IMR-90 (cell line): ENCODE measurements around the gene MPRIP. TPM values are rescaled to one million over a fixed set of nuclear protein-coding genes. Genes with fewer than 3 reads are reported as not detected.

Experiments used
- ATAC-seq: fragments of 200-7000 bp; cut with Tn5 transposase; 2 replicates; pipeline ENCODE4 v1.9.1; 2020; ENCODE audit warnings: low read depth, mild to moderate bottlenecking, moderate library complexity
- BruUV-seq: library from RNA; stranded (reverse); fragments of 400-500 nt; replicated peaks from 2 replicates; lab custom pipeline; 2021; lab: Mats Ljungman, UMichigan
- CTCF ChIA-PET: fragments of 300-600 bp; formaldehyde crosslinking; extraction: SDS; loops from one replicate; lab custom pipeline; 2021; ENCODE audit warnings: antibody characterized with exemption; lab: Yijun Ruan, JAX
- POLR2A ChIA-PET: fragments of 300-600 bp; sonication (Branson Sonifier 250); formaldehyde crosslinking; loops from one replicate; lab custom pipeline; 2022; ENCODE audit warnings: antibody characterized with exemption; ENCODE audit not compliant: unreplicated experiment; lab: Charles Lee
- DNase-seq: peaks from one replicate; pipeline ENCODE4 v3.0.0; 2013
- H2AFZ ChIP-seq: replicated peaks from 2 replicates; pipeline ENCODE3; 2013; ENCODE audit warnings: low read length, mild to moderate bottlenecking; ENCODE audit not compliant: poor library complexity
- H2AK5ac ChIP-seq: 2 replicates; pipeline ENCODE4 v1.6.1; 2013; ENCODE audit warnings: low read depth, low read length, inconsistent platforms
- H2AK9ac ChIP-seq: replicated peaks from 2 replicates; pipeline ENCODE3; 2013; ENCODE audit warnings: mild to moderate bottlenecking, low read depth, low read length, moderate library complexity; ENCODE audit not compliant: poor library complexity
- H2BK120ac ChIP-seq: 2 replicates; pipeline ENCODE4 v1.6.1; 2013; ENCODE audit warnings: low read depth, low read length, inconsistent platforms
- H2BK15ac ChIP-seq: 3 replicates; pipeline ENCODE4 v1.6.1; 2013; ENCODE audit warnings: low read depth, low read length, inconsistent platforms
- H2BK20ac ChIP-seq: 2 replicates; pipeline ENCODE4 v1.6.1; 2013; ENCODE audit warnings: low read depth, mild to moderate bottlenecking, inconsistent platforms, low read length, moderate library complexity
- H2BK5ac ChIP-seq: 2 replicates; pipeline ENCODE4 v1.6.1; 2013; ENCODE audit warnings: mild to moderate bottlenecking, low read depth, low read length, inconsistent platforms; ENCODE audit not compliant: poor library complexity, severe bottlenecking
- H3K14ac ChIP-seq: replicated peaks from 2 replicates; pipeline ENCODE4 v1.6.1; 2013; ENCODE audit warnings: low read depth, low read length, inconsistent platforms
- H3K18ac ChIP-seq: 2 replicates; pipeline ENCODE4 v1.6.1; 2013; ENCODE audit warnings: low read depth, low read length, control low read depth
- H3K23ac ChIP-seq: 2 replicates; pipeline ENCODE4 v1.6.1; 2013; ENCODE audit warnings: low read depth, low read length, inconsistent platforms
- H3K27ac ChIP-seq: 2 replicates; pipeline ENCODE4 v1.5.1; 2013; ENCODE audit warnings: mild to moderate bottlenecking, control low read depth, low read length; ENCODE audit not compliant: insufficient read depth
- H3K27me3 ChIP-seq: 2 replicates; pipeline ENCODE4 v1.6.1; 2013; ENCODE audit warnings: low read length; ENCODE audit not compliant: control insufficient read depth, insufficient read depth
- H3K36me3 ChIP-seq: 2 replicates; pipeline ENCODE4 v1.6.1; 2013; ENCODE audit warnings: low read length, mixed read lengths; ENCODE audit not compliant: control insufficient read depth, insufficient read depth
- H3K4ac ChIP-seq: 2 replicates; pipeline ENCODE4 v1.6.1; 2013; ENCODE audit warnings: low read depth, low read length, inconsistent platforms
- H3K4me1 ChIP-seq: 2 replicates; pipeline ENCODE4 v1.6.1; 2013; ENCODE audit warnings: low read length, mixed read lengths; ENCODE audit not compliant: control insufficient read depth, insufficient read depth
- H3K4me2 ChIP-seq: 2 replicates; pipeline ENCODE4 v1.6.1; 2013; ENCODE audit warnings: low read depth, mild to moderate bottlenecking, control low read depth, low read length, moderate library complexity
- H3K4me3 ChIP-seq: 2 replicates; pipeline ENCODE4 v1.5.1; 2013; ENCODE audit warnings: low read depth, mild to moderate bottlenecking, control low read depth, low read length, moderate library complexity; ENCODE audit not compliant: insufficient read depth
- H3K56ac ChIP-seq: 2 replicates; pipeline ENCODE4 v1.6.1; 2013; ENCODE audit warnings: low read length, inconsistent platforms; ENCODE audit not compliant: insufficient read depth; ENCODE audit errors: extremely low read depth
- H3K79me1 ChIP-seq, 2 experiments: 2 replicates each; pipeline ENCODE4 v1.6.1; 2013; ENCODE audit warnings: low read length in 2 of 2, inconsistent platforms in 1 of 2, low read depth in 1 of 2
- H3K9ac ChIP-seq: 2 replicates; pipeline ENCODE4 v1.6.1; 2013; ENCODE audit warnings: low read depth, low read length, control low read depth
- H3K9me1 ChIP-seq: 2 replicates; pipeline ENCODE4 v1.6.1; 2013; ENCODE audit warnings: low read length, inconsistent platforms; ENCODE audit not compliant: insufficient read depth
- H3K9me3 ChIP-seq: 2 replicates; pipeline ENCODE4 v1.6.1; 2013; ENCODE audit warnings: low read length; ENCODE audit not compliant: control insufficient read depth, insufficient read depth
- H4K20me1 ChIP-seq: 2 replicates; pipeline ENCODE4 v1.6.1; 2013; ENCODE audit warnings: low read length, inconsistent platforms; ENCODE audit not compliant: insufficient read depth
- H4K5ac ChIP-seq: 2 replicates; pipeline ENCODE4 v1.6.1; 2013; ENCODE audit warnings: mild to moderate bottlenecking, low read depth, low read length, control low read depth
- H4K8ac ChIP-seq, 2 experiments: 2 replicates each; pipeline ENCODE4 v1.6.1; 2013; ENCODE audit warnings: low read depth in 2 of 2, low read length in 2 of 2, control low read depth in 1 of 2, inconsistent platforms in 1 of 2
- H4K91ac ChIP-seq: 2 replicates; pipeline ENCODE4 v1.6.1; 2013; ENCODE audit warnings: low read depth, low read length, inconsistent platforms; ENCODE audit not compliant: insufficient read depth
- CEBPB ChIP-seq: IDR thresholded peaks from 2 replicates; pipeline ENCODE4 v1.6.1; 2012; ENCODE audit warnings: low read depth, low read length, improper control_type of control experiment
- CHD1 ChIP-seq: IDR thresholded peaks from 2 replicates; pipeline ENCODE4 v1.6.1; 2012; ENCODE audit warnings: low read depth, low read length, improper control_type of control experiment
- CTCF ChIP-seq: conservative IDR thresholded peaks from 2 replicates; pipeline ENCODE4 v1.5.1; 2012; ENCODE audit warnings: mild to moderate bottlenecking, low read depth, low read length, improper control_type of control experiment
- ELK1 ChIP-seq: fragments of 150-350 bp; IDR thresholded peaks from 2 replicates; pipeline ENCODE4 v1.6.1; 2016; ENCODE audit warnings: low read depth, mild to moderate bottlenecking, low read length, moderate library complexity, borderline replicate concordance
- FOS ChIP-seq: fragments of 150-350 bp; IDR thresholded peaks from 2 replicates; pipeline ENCODE4 v1.6.1; 2016; ENCODE audit warnings: low read depth, low read length
- MAFK ChIP-seq: IDR thresholded peaks from 2 replicates; pipeline ENCODE4 v1.6.1; 2012; ENCODE audit warnings: low read depth, low read length, improper control_type of control experiment
- MXI1 ChIP-seq: IDR thresholded peaks from 2 replicates; pipeline ENCODE4 v1.6.1; 2012; ENCODE audit warnings: low read depth, mild to moderate bottlenecking, low read length, moderate library complexity, borderline replicate concordance
- NFE2L2 ChIP-seq: fragments of 150-350 bp; IDR thresholded peaks from 2 replicates; pipeline ENCODE4 v1.6.1; 2016; ENCODE audit warnings: low read depth, mild to moderate bottlenecking, low read length
- RAD21 ChIP-seq: IDR thresholded peaks from 2 replicates; pipeline ENCODE4 v1.6.1; 2012; ENCODE audit warnings: low read length, improper control_type of control experiment
- RFX5 ChIP-seq: IDR thresholded peaks from 2 replicates; pipeline ENCODE4 v1.8.0; 2012; ENCODE audit warnings: low read depth, mild to moderate bottlenecking, low read length, moderate library complexity
- USF2 ChIP-seq: fragments of 150-350 bp; IDR thresholded peaks from 2 replicates; pipeline ENCODE4 v1.6.1; 2017; ENCODE audit warnings: mild to moderate bottlenecking, antibody characterized with exemption, low read length, low read depth
- WGBS, 2 experiments: methylation state at CpG; one replicate each; pipeline versions ENCODE4 v1.1.5 to v1.1.7; 2013; ENCODE audit warnings: missing lambda C conversion rate in 2 of 2; ENCODE audit not compliant: insufficient read length in 1 of 2; ENCODE audit errors: extremely low coverage in 2 of 2; 5-methylcytosine and 5-hydroxymethylcytosine counted together
- dilution Hi-C: fragments of 300-500 bp; cut with HindIII; formaldehyde crosslinking; loops from one replicate; pipeline ENCODE4 v1.14.3; 2018; ENCODE audit warnings: low sequenced_read_pairs; ENCODE audit not compliant: unreplicated experiment
- in situ Hi-C: fragments of 300-500 bp; cut with MboI; formaldehyde crosslinking; loops from 3 replicates; pipeline ENCODE4 v1.14.3; 2019; ENCODE audit warnings: low sequenced_read_pairs, inconsistent platforms, mixed read lengths
- intact Hi-C: fragments of 100-400 bp; cut with micrococcal nuclease; formaldehyde crosslinking; loops from 2 replicates; pipeline ENCODE4 v1.10.0; 2022
- polyA plus RNA-seq, 3 experiments: library from polyadenylated mRNA; depleted of rRNA; stranded (reverse); fragments of >200 nt; gene quantifications; 2 replicates each; pipeline ENCODE4 v1.2.3, GENCODE V29; 2012; ENCODE audit warnings: low replicate concordance in 1 of 3
- total RNA-seq: library from RNA; depleted of rRNA; stranded (reverse); fragments of >200 nt; gene quantifications from 2 replicates; pipeline ENCODE4 v1.2.3, GENCODE V29; 2012

The MPRIP gene
- total and polyA plus RNA-seq, 2 of the 4 experiments (the other 2 are of a cell fraction): 111 to 149 TPM

- dilution Hi-C loops: no loop called here
- BruUV-seq: no TSS peak
- H3K9me1 ChIP-seq: peaks cover 70% of the 10 kb centered on the region
- TF ChIP-seq CHD1 (no peak), MXI1 (no peak), NFE2L2 (no peak), RAD21 (no peak), ELK1 (no peak), USF2 (no peak), CEBPB (no peak), CTCF (no peak), MAFK (no peak), FOS (no peak), RFX5 (no peak)
- H3K27me3 ChIP-seq: no peaks in the 10 kb centered on the region
- H3K4ac ChIP-seq: no peak overlapping the region
- H3K9ac ChIP-seq: no peak overlapping the region
- POLR2A ChIA-PET: no interaction called here
- no peak overlapping the region for H2BK20ac ChIP-seq
- no peak overlapping the region for H3K14ac ChIP-seq
- no peak overlapping the region for H3K56ac ChIP-seq
- no peak overlapping the region for H2AK5ac ChIP-seq
- DNase-seq (no peak), ATAC-seq (no peak)
- 90% methylated on average over 2 of the region's 5 CpGs; no CpG with 5 or more reads in 1 of the 2 experiments for WGBS, 2 experiments
- no peak overlapping the region for H3K18ac ChIP-seq
- H3K23ac ChIP-seq: no peak overlapping the region
- H4K8ac ChIP-seq: no peak overlapping the region
- H2BK15ac ChIP-seq: no peak overlapping the region
- no peak overlapping the region for H2BK120ac ChIP-seq
- no peak overlapping the region for H3K4me2 ChIP-seq
- H3K9me3 ChIP-seq: no peaks in the 10 kb centered on the region
- H4K20me1 ChIP-seq: peaks cover 94% of the 10 kb centered on the region
- no peak overlapping the region for H3K27ac ChIP-seq
- CTCF ChIA-PET: interaction anchor here (0.7 to 0.9 kb wide), 2 partner anchors 9 to 520 kb away, joined by 3 read pairs; no protein-coding TSS in a partner anchor
- H2AK9ac ChIP-seq: no peak overlapping the region
- no peak overlapping the region for H2AFZ ChIP-seq
- H3K79me1 ChIP-seq: peaks cover 60 to 98% of the 10 kb centered on the region in 2 experiments
- H2BK5ac ChIP-seq: no peak overlapping the region
- no peak overlapping the region for H4K91ac ChIP-seq
- H3K36me3 ChIP-seq: peaks cover 22% of the 10 kb centered on the region
- intact Hi-C loops: no loop called here
- in situ Hi-C loops: no loop called here
- H3K4me3 ChIP-seq: no peak overlapping the region
- H3K4me1 ChIP-seq: peaks cover 29% of the 10 kb centered on the region
- no peak overlapping the region for H4K5ac ChIP-seq
Observed at GRCh38 chr17:17093764-17094163, 51.5 kb downstream of the MPRIP start.
